Measurements from ENCODE around the gene CFAP97D2.
"Not testable (repeated sequence)": the region's sequence is repeated elsewhere in the genome, so short reads cannot be mapped to it uniquely, and the experiment has no call there.

Gene CFAP97D2

GRCh38 chr13:114263578-114263977, 84.5 kb downstream of the CFAP97D2 start:
- FAIRE-seq (peak; percentile 76), DNase-seq (ENCODE audit: insufficient read length, low spot score) (no peak)

GRCh38 chr13:114264313-114264712, 85.3 kb downstream of the CFAP97D2 start:
- DNase-seq (ENCODE audit: insufficient read length, low spot score); FAIRE-seq: not testable (repeated sequence)

GRCh38 chr13:114264886-114265611, 86.0 kb downstream of the CFAP97D2 start:
- DNase-seq (ENCODE audit: insufficient read length, low spot score): no peak
- FAIRE-seq: no peak

GRCh38 chr13:114266241-114266640, 87.2 kb downstream of the CFAP97D2 start:
- no peak for DNase-seq (ENCODE audit: insufficient read length, low spot score)
- FAIRE-seq: no peak

GRCh38 chr13:114268344-114269280, 89.6 kb downstream of the CFAP97D2 start:
- no peak for FAIRE-seq
- DNase-seq (ENCODE audit: insufficient read length, low spot score): no peak

GRCh38 chr13:114269281-114269770, 90.3 kb downstream of the CFAP97D2 start:
- FAIRE-seq (no peak), DNase-seq (ENCODE audit: insufficient read length, low spot score) (no peak)

Data from GM19239 (cell line).